Loucy (cell line): ENCODE results near the gene BAD.

Experiments used
- EZH2phosphoT487 ChIP-seq: fragments of 200-600 bp; IDR thresholded peaks from 2 replicates; pipeline ENCODE4 v1.6.1; 2018; ENCODE audit warnings: antibody characterized with exemption, mild to moderate bottlenecking, moderate library complexity, borderline replicate concordance
- TF ChIP-seq, protein P1 (sequence below): fragments of 200-600 bp; sonication (generic); conservative IDR thresholded peaks from 2 replicates; pipeline ENCODE4 v1.5.1; 2014; ENCODE audit warnings: mild to moderate bottlenecking, antibody characterized with exemption, low read length

DNA sequence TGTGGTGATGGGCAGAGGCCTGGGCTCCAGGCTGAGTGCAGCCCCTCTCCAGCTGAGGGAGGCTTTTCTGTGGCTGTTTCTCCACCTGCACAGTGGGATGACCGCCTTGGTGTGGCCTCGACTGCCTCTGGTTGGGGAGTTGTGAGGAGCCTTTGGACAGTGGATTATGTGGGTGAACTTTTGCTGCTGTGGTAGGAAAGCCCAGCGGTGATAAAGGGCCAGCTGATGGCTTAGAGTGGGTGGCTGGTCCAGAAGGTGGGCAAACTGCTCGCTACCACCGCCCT, 19.5 kb upstream of the BAD start:
- TF ChIP-seq, protein P1, sequence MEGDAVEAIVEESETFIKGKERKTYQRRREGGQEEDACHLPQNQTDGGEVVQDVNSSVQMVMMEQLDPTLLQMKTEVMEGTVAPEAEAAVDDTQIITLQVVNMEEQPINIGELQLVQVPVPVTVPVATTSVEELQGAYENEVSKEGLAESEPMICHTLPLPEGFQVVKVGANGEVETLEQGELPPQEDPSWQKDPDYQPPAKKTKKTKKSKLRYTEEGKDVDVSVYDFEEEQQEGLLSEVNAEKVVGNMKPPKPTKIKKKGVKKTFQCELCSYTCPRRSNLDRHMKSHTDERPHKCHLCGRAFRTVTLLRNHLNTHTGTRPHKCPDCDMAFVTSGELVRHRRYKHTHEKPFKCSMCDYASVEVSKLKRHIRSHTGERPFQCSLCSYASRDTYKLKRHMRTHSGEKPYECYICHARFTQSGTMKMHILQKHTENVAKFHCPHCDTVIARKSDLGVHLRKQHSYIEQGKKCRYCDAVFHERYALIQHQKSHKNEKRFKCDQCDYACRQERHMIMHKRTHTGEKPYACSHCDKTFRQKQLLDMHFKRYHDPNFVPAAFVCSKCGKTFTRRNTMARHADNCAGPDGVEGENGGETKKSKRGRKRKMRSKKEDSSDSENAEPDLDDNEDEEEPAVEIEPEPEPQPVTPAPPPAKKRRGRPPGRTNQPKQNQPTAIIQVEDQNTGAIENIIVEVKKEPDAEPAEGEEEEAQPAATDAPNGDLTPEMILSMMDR, result no peak
- TF ChIP-seq EZH2phosphoT487, result no peak
